ENCODE measurements around the gene KLK10.
"Not testable (repeated sequence)": the region's sequence is repeated elsewhere in the genome, so short reads cannot be mapped to it uniquely, and the experiment has no call there.

Gene KLK10

DNA sequence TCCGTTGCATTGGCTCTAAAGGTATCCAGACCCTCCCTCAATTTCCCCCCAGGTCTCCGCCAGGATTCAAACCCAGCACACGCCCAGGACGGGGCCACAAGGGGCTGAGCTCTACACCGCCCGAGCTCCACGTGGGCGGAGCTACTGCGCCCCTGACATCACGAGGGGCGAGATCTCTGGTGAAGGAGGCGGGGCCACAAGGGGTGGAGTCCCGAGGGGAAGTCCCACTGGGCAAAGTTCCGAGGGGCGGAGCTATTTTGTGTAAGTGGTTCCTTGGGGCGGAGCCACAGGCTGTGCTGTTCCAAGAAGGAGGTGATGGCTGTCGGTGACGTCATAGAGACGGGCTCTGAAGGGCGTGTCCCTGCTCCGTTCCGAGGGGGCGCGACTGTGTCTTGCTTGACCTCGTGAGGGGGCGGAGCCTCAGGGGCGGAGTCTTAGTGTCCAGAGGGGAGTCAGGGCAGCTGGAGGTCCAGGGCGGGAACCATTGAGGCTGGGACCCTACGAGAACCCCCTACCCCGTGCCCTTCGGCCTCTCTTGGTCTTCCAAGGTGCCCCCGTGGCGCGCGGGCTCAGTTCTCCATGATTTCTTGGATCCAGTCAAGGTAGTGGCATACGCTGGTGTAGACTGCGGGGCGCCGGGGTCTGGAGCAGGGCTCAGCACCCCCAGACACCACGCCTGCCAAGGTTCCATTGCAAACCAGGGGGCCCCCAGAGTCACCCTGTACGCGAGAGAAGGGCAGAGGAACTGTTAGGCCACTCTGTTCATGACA is 16.8 kb downstream of the KLK10 start:
- no peak for DNase-seq (ENCODE audit: low read depth in 1 of 2, low spot score in 1 of 2)

DNA sequence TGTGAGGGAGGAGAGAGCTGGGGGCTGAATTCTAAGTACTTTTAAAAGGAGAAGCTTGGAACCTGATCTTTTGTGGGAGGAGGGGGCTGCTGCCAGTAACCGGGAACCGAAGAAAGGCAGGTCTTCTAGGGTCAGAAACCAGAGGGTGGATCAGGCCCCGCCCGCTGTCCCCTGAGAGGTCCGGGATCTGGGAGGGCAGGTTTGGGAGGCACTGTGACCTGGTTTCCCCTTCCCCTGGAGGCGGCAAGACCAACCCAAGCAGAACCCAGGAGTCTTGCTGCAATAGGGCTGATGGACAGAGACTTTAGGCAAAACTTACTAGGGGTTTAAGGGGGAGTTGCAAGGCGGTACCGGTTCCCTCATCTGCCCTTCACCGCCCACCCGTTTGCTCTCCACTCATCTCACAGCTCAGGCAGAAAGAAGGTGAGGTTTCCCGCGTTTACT is 17.4 kb downstream of the KLK10 start:
- DNase-seq (ENCODE audit: low read depth in 1 of 2, low spot score in 1 of 2): no peak

DNA sequence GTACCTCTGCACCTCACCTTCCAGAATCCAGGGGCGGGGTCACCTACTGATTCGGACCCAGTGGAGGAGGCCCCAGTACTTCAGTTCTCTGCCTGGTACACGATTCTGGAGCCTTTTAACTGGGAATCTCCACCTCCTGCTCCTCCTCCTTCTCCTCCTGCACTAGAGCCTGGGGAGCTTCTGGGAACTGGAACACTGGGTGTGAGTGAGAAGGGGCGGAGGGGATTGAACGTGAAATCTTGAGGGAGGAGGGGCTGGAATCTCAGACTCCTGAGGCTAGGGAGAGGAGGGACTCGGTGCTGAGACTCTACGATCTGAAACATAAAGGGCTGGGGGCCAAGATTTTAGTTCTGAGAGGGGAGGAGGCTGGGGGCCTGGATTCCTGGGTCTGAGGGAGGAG is 18.0 kb downstream of the KLK10 start, which contains the start of gene KLK8:
Gene KLK8, minus strand, starts transcription at position 90 of the 400 bp plus-strand sequence. CDS start 437 bp downstream, outside the sequence.
- no peak for DNase-seq (ENCODE audit: low read depth in 1 of 2, low spot score in 1 of 2)

DNA sequence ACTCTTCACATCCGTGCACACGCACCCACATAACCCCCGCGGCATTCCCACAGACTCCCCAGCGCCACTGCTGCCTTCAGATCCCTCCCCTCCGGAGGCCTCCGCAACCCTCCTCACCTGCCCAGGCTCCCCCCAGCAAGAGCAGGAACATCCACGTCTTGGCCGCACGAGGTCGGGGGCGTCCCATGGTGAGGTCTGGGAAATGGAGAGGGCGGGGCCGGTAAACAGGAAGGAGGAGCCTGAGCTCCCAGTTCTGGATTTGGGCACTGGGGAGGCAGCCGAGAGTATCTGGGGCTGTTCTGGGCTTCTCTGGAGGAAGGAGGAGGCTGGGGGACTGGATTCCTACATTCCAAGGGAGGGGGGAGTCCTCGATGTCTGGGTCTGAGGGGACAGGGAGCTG is 18.5 kb downstream of the KLK10 start:
- no peak for DNase-seq (ENCODE audit: low read depth in 1 of 2, low spot score in 1 of 2)

DNA sequence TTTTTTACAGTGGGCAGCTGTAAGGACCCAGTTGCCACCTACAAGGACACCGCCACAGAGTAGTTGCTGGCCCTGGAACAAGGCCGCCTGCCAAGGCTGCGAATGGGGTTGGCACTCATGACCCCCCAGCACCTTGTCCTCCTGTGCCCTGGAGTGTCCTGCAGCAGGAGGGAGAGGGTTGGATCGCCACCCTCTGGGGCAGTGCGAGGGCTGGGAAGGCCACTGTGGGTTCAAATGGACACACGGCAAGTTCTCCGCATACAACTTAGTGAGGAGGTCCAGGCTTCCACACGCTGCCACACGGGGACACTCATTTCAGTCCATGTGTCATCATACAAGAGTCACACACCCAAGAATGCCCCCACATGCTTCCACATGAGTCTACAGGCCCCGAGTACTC is 19.1 kb downstream of the KLK10 start:
- DNase-seq (ENCODE audit: low read depth in 1 of 2, low spot score in 1 of 2): no peak

DNA sequence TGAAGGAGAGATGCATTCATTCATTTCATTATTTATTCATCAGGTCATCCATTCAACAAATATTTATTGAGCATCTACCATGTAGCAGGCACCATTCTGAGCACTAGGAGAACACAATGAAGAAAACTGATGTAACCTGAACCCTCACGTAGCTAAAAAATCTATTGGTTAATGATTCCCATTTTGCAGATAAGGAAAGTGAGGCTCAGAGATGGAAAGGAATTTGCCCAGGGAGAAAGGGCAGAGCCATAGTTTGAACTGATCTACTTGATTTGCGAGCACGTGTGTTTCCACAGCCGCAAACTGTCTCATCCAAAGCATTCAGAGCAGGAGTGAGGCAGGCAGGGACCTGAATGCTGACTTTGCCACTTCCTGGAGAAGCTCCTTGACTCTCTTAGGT is 20.8 kb downstream of the KLK10 start:
- DNase-seq (ENCODE audit: low read depth in 1 of 2, low spot score in 1 of 2): no peak

DNA sequence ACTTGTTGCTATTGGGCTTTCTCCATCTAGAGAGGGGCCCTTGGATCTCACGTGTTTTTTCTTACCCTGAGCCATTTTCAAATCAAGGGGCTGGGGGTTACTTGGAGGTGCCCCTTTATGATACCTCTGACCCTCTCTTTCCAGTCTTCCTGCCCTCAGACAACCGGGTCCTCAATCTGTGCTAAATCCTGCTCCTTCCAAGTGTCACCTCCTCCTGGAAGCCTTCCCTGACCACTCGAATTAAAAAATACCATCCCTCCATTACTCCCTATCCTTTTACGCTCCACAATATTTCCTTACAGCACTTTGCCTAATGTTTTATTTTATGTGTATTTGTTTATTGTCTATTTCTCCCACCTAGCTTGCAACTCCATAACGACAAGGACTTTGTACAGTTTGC is 21.4 kb downstream of the KLK10 start:
- no peak for DNase-seq (ENCODE audit: low read depth in 1 of 2, low spot score in 1 of 2)

DNA sequence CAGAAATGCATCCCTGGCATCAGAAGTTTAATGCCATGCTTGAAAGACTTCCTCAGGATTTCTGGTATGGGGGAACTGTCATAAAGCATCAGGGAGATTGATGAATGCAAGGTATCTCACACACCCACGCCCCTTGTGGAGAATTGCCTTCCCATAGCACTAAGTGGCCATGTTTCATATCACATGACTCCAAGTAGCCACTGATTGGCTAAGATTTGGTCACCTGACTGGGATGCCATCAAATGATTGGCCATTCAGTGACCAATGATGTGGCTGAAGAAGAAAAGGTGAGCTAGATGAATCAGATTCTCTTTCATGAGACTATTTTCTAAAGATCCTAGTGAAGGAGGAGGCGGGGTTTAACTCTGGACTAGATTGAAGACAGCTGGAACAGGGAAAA is 25.4 kb downstream of the KLK10 start:
- no peak for DNase-seq (ENCODE audit: low read depth in 1 of 2, low spot score in 1 of 2)

DNA sequence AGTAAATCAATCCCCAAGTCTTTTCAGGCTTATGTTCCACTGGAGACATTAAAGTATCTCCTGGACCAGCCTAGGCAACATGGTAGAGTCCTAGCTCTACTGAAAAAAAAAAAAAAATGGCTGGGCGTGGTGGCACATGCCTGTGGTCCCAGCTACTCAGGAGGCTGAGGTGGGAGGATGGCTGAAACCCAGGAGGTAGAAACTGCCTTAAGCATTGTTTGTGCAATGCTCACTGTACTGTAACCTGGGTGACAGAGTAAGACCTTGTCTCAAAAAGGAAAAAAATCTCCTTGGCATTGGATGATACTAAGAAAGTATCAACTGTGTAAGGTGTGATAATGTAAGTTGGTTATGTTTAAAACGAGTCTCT is 26.9 kb downstream of the KLK10 start:
- no peak for DNase-seq (ENCODE audit: low read depth in 1 of 2, low spot score in 1 of 2)

DNA sequence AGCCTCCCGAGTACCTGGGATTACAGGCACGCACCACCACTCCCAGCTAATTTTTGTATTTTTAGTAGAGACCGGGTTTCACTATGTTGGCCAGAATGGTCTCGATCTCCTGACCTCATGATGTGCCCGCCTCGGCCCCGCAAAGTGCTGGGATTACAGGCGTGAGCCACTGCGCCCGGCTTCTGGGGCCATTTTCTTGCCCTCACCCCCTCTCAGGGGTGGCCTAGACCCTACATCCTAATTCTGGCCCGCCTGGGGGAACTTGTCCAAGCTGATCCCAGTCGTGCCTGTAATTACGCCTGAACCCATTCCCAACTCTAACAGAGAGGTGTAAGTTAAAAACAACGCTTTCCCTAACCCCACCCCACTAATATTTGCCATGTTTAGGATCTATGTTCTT is 35.1 kb downstream of the KLK10 start:
- DNase-seq (ENCODE audit: low read depth in 1 of 2, low spot score in 1 of 2): not testable (repeated sequence)

DNA sequence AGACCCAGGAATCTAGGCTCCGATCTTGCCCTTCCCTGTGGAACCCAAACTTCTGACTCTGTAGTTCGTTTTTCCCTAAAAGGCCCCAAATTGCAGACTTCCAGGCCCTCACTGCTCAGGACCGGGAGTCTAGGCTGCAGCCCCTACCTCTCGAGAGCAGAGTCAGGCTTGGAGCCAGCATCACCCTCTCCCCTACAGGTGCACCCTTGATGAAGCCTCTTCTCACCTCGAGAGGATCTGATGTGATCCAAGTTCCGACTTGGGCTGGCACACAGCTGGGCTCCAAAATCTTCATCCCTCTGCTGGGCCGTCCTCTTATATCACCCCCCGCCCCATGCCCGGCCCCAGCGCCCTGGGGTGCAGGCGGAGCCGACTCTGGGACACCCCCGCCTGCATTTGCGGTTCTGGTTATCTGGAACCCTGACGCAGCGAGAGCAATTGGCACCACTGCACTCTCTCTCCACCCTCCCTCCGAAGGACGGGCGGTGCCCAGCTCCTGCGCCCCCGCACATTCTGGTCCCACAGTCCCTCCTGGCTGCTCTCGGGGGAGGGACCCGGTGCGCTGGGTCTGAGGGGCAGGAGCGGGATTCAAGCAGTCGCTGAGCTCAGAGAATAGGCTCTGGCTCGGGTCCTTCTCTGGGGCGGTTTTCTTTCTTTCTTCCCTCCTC is 35.8 kb downstream of the KLK10 start, which contains the start of gene KLK7:
Gene KLK7, minus strand, starts transcription at position 293 of the 668 bp plus-strand sequence. CDS start 1,518 bp downstream, outside the sequence.
- no peak for DNase-seq (ENCODE audit: low read depth in 1 of 2, low spot score in 1 of 2)

DNA sequence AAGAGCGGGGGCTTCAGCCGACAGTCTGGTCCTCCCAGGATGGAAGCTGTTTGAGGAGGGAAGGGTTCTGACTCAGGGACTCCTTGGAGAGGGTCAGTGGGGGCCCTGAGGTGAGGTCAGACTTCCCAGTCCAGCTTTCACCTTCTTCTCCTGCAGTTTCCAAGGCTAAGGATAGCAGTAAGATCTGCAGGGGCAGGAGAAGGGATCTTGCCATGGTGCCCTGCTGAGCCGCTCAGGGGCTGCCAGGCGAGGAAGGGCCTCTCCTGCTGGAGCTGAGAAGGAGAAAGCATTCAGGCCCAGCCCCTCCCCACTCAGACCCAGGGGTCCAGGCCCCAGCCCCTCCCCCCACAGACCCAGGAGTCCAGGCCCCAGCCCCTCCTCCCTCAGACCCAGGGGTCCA is 37.3 kb downstream of the KLK10 start:
- DNase-seq (ENCODE audit: low read depth in 1 of 2, low spot score in 1 of 2): no peak

DNA sequence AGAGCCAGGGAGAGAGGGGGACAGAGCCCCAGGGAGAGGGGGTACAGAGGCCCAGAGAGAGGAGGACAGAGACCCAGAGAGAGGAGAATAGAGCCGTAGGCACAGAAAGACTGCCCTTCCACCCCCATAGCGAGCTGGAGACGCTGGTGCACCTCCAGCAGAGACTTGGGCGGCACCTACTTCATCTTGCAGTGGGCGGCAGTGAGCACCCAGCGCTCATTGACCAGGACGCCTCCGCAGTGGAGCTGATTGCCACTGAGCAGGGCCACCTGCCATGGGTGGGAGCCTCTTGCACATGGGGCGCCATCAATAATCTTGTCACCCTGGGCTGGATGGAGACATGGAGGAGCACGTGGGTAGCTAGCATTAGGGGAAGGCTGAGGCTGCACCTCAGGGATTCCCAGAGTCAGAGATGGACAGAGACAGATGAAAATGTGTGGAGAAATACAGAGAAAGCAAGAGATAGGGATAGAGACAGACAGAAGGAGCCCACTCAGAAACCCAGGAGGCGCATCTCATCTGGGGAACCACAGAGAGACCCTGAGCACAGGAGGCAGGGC is 37.8 kb downstream of the KLK10 start:
- DNase-seq (ENCODE audit: low read depth in 1 of 2, low spot score in 1 of 2): no peak

DNA sequence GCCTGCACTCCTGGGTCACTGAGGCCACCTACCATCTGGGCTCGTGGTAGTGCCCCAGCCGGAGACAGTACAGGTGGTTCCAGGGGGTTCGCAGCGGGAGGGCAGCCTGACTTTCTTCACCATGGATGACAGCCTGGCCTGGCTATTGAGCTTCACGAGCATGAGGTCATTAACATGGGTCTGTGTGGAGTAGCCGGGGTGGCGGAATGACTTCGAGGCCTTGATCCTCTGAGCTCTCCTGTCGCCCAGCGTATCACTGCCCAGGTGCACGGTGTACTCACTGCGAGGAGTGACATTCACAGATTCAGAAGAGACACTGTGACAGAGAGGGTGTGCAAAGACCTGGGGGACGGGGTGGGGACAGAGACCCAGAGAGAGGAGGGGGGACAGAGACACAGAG is 39.3 kb downstream of the KLK10 start:
- no peak for DNase-seq (ENCODE audit: low read depth in 1 of 2, low spot score in 1 of 2)

DNA sequence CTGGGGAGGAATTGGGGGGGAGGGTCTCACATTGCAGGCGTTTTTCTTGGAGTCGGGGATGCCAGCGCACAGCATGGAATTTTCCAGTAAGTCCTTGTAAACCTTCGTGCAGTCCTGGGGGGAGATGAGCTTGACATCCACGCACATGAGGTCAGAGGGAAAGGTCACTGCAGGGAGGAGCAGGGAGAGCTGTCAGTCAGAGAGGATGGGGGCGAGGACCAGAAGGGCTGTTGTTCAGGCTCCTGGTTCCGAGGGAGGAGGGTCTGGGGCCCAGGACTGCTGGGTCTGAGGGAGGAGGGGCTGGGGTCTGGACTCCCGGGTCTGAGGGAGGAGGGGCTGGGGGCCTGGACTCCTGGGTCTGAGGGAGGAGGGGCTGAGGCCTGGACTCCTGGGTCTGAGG is 39.8 kb downstream of the KLK10 start:
- no peak for DNase-seq (ENCODE audit: low read depth in 1 of 2, low spot score in 1 of 2)

DNA sequence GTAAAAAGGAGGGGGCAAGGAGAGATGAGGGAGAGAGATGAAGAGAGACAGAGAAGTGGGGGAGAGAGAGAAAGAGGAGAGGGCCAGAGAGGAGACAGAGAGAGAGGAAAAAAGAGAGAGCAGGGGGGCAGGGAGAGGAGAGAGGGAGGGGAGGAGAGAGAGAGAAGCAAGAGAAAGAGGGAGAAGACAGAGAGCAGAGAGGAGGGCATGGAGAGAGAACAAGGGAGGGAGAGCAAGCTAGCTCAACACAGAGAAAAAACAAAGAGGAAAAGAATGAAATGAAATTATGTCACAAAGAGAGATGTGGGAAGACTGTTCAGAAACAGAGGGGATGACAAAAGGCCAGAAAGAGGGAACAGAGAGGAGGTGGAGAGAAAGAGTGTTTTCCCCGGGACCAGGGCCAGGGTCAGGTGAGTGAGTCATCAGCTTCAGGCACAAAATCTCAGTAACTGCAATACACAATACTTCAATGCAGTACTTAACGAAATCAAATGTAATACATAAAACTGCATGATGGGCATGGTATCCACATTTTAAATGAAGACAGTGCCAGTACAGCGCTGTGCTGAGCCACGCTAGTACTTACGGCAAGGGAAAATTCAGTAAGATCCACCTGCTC is 40.6 kb downstream of the KLK10 start:
- no peak for DNase-seq (ENCODE audit: low read depth in 1 of 2, low spot score in 1 of 2)

DNA sequence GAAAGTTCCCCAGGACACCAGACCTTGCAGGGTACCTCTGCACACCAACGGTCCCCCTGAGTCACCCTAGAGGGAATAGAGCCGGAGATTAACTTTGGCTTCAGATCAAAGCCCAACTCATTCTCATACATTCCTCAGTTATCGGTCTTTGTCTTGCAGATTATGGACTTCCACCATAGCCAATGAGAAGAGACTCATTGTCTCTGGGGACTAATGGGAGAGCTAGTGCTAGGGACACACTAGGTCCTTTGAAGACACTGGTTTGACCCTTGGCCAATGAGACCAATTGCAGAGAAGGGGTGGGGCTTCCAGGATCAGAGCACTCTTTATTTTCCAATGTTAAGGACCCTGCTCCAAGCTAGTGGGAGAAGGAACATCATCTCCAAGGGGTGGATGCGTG is 41.9 kb downstream of the KLK10 start:
- no peak for DNase-seq (ENCODE audit: low read depth in 1 of 2, low spot score in 1 of 2)

DNA sequence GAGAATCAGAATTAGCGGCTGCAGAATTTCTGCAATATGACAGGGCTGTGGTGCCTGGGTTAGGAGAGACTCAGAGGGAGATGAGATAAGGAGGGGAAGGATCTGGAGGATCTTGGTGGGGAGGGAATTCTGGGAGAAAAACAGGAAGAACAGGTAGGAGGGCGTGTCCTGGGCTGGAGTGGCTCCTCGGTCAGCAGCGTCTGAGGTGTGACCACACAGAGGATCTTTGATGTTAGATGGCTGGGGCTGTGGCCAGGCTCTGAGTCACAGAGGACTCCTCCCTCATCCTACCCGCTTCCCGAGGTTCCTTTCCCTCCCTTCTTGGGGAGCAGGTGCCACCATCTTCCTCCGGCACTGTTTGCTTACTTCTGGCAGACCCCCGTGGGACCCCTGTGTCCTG is 43.7 kb downstream of the KLK10 start:
- no peak for DNase-seq (ENCODE audit: low read depth in 1 of 2, low spot score in 1 of 2)

DNA sequence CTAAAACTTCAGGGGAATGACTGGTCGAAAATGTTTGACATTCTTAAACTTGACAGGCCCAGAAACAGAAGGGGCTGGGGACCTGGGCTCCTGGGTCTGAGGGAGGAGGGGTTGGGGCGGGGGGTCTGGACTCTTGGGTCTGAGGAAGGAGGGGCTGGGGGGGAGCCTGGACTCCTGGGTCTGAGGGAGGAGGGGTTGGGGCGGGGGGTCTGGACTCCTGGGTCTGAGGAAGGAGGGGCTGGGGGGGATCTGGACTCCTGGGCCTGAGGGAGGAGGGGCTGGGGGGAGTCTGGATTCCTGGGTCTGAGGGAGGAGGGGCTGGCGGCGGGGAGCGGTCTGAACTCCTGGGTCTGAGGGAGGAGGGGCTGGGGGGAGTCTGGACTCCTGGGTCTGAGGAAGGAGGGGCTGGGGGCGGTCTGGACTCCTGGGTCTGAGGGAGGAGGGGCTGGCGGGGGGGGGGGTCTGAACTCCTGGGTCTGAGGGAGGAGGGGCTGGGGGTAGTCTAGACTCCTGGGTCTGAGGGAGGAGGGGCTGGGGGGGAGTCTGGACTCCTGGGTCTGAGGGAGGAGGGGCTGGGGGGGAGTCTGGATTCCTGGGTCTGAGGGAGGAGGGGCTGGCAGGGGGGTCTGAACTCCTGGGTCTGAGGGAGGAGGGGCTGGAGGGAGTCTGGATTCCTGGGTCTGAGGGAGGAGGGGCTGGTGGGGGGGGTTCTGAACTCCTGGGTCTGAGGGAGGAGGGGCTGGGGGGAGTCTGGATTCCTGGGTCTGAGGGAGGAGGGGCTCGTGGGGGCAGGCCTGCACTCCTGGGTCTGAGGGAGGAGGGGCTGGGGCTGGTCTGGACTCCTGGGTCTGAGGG is 44.6 kb downstream of the KLK10 start:
- no peak for DNase-seq (ENCODE audit: low read depth in 1 of 2, low spot score in 1 of 2)

DNA sequence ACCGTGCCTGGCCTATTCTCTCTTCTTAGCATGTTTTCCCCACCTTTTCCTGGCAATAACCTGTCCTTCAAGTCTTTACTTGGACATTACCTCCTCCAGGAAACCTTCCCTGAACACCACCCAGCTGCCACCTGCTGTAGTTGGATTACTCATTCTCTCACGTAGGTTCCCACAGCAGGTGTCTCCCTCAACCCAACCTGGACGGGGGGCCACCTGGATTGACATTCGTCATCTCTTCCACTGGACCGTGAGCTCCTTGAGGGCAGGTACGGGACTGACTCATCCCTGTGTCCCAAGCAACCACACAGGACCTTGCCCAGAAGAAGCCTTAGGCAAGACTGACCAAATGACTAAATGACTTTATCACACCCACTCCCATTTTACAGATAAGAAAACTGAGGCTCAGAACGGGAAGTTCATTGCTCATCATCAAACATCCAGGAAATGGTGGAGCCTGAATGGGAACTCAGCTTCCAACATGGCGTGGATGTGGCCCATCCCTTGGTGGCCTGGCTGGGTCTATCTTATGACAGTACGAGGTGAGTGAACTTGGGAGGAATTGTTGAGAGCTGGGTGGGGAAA is 46.6 kb downstream of the KLK10 start:
- no peak for DNase-seq (ENCODE audit: low read depth in 1 of 2, low spot score in 1 of 2)

DNA sequence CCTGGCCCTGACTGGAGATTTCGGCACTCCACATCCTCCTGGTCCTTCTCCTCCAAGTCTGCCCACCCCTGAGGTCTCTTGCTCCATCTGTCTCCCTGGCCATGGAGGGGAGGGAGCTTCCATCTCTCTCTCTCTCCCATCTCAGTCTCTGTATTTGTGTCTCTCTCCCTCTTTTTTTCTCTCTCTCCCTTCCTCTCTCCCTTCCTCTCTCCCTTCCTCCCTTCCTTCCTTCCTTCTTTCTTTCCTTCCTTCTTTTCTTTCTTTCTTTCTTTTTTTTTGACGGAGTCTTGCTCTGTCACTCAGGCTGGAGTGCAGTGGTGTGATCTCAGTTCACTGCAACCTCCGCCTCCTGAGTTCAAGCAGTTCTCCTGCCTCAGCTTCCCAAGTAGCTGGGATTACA is 49.7 kb downstream of the KLK10 start:
- not testable (repeated sequence) for DNase-seq (ENCODE audit: low read depth in 1 of 2, low spot score in 1 of 2)

Data from stimulated activated CD4-positive, alpha-beta T cell treated with anti-CD3 and anti-CD28 coated beads, Interleukin-15, amount 100 ng/mL, for 1 hour (primary cell).